Mucosa of rectum (tissue), 2 donors: ENCODE data around the gene GPR17.

ENCODE experiments used
- H3K27ac ChIP-seq, 2 donors: one replicate each; pipeline ENCODE4 v1.7.0; 2013; ENCODE audit warnings: inconsistent platforms in 2 of 2, low read depth in 2 of 2, low read length in 2 of 2
- H3K27me3 ChIP-seq, 2 donors: one replicate each; pipeline ENCODE4 v1.7.0; 2013; ENCODE audit warnings: low read length in 2 of 2; ENCODE audit not compliant: control insufficient read depth in 2 of 2, insufficient read depth in 2 of 2
- H3K36me3 ChIP-seq, 2 donors: one replicate each; pipeline ENCODE4 v1.7.0; 2013; ENCODE audit warnings: low read length in 2 of 2; ENCODE audit not compliant: control insufficient read depth in 2 of 2, insufficient read depth in 2 of 2
- H3K4me1 ChIP-seq, 2 donors: one replicate each; pipeline ENCODE4 v1.7.0; 2013; ENCODE audit warnings: low read length in 2 of 2, mild to moderate bottlenecking in 1 of 2; ENCODE audit not compliant: control insufficient read depth in 2 of 2, insufficient read depth in 2 of 2
- H3K4me3 ChIP-seq, 2 donors: one replicate each; pipeline ENCODE4 v1.7.0; 2013; ENCODE audit warnings: low read length in 2 of 2
- H3K9ac ChIP-seq, 2 donors: one replicate each; pipeline ENCODE4 v1.7.0; 2013; ENCODE audit warnings: low read length in 2 of 2, low read depth in 1 of 2, mild to moderate bottlenecking in 1 of 2
- H3K9me3 ChIP-seq, 2 donors: one replicate each; pipeline ENCODE4 v1.7.0; 2013; ENCODE audit warnings: low read length in 2 of 2; ENCODE audit not compliant: control insufficient read depth in 2 of 2
- donor health status: healthy.
- donor health status: Normal muscosa, but diverticular disease.

GPR17 gene

DNA sequence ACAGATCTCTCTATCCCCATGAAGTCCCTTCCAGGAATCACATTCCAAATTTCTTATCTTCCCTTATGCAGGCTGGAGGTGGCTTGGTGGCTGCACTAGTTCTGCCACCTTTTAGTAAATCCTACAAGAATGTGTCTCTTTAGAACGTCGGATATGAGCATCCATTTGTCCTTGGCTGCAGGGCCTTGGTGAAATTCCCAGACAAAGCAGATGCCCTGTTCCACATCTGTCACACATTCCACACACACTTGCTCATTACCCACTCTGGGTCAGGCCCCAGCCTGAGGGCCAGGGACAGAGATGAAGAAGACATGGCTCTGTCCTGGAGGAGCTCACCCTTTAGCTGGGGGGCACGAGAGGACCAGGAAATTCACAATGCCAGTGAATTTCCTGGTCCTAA is 31.2 kb upstream of the GPR17 start:
- Histone ChIP-seq H3K9me3 (no peaks in the 10 kb centered on the region), H3K4me1 (no peaks in the 10 kb centered on the region), H3K4me3 (no peak overlapping the region), H3K9ac (no peak overlapping the region), H3K27me3 (no peaks in the 10 kb centered on the region), H3K36me3 (peaks cover 34 to 36% of the 10 kb centered on the region in 2 donors), H3K27ac (no peak overlapping the region)

DNA sequence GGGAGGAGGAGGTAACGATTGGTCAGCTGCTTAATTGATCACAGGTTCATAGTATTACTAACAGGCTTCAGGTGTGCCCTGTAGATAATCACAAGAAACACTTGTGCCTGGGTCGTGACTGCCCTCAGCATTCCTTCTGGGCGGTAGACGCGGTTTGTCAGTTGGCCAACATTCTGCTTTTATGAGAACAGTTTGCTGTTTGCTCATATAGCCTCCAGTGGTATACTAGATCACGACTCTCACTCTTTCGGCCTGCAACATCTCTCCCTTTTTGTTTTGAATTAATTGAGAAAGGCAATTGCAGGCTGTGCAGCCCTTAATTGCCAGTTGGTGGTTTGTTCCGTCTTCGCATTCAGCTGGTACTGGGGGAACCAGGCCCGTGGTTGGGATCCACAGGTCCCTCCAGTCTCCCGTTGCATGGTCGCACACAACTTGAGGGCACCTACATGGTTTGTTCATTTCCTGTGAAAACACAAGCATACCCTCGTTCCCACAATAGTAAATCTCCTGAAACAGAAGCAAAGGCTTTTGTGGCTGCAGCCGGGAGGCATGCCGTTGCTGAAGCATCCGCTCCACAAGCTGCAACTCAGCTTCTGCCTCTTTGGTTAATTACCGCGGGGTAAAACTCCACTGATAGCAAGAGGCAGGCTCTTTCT is 30.3 kb upstream of the GPR17 start:
- Histone ChIP-seq H3K4me3 (no peak overlapping the region), H3K9ac (no peak overlapping the region), H3K4me1 (no peaks in the 10 kb centered on the region), H3K36me3 (peaks cover 25 to 32% of the 10 kb centered on the region in 2 donors), H3K27ac (no peak overlapping the region), H3K9me3 (no peaks in the 10 kb centered on the region), H3K27me3 (no peaks in the 10 kb centered on the region)

DNA sequence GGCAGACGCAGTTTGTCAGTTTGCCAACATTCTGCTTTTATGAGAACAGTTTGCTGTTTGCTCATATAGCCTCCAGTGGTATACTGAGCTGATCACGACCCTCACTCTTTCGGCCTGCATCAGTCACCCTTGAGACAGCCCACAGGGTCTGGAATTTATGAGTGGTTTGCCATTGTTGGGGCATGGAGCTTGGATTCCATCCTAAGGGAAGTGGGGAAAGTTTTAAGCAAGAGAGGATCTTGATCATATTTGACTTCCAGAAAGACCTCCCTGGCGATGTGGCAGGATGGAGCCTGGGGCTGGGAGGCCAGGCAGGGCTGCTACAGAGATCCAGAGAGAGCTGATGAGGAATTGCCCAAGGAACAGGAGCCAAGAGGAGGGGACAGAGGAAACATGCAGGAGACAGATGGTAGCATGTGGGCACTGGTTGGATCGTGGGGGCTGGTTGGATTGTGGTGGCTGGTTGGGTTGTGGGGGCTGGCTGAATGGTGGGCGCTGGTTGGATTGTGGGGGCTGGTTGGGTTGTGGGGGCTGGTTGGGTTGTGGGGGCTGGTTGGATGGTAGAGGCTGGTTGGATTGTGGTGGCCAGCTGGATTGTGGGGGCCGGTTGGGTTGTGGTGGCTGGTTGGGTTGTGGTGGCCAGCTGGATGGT is 27.3 kb upstream of the GPR17 start:
- H3K9me3 ChIP-seq = no peaks in the 10 kb centered on the region
- H3K9ac ChIP-seq = no peak overlapping the region
- no peaks in the 10 kb centered on the region for H3K4me1 ChIP-seq
- H3K4me3 ChIP-seq = no peak overlapping the region
- H3K27me3 ChIP-seq = no peaks in the 10 kb centered on the region
- H3K36me3 ChIP-seq = peaks cover 25 to 29% of the 10 kb centered on the region in 2 donors
- no peak overlapping the region for H3K27ac ChIP-seq

DNA sequence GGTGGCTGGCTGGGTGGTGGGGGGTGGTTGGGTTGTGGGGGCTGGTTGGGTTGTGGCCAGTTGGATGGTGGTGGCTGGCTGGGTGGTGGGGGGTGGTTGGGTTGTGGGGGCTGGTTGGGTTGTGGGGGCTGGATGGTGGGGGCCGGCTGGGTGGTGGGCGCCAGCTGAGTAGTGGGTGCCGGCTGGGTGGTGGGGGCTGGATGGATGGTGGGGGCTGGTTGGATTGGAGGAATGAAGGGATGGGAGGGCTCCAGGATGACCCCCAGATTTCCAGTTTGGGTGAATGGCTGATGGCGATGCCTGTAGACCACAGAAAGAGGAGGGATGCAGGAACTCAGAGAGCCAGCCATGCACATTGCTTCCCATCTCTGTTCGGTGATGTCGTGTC is 26.8 kb upstream of the GPR17 start:
- H3K9me3 ChIP-seq = no peaks in the 10 kb centered on the region
- H3K27me3 ChIP-seq = no peaks in the 10 kb centered on the region
- no peaks in the 10 kb centered on the region for H3K4me1 ChIP-seq
- H3K27ac ChIP-seq = no peak overlapping the region
- H3K36me3 ChIP-seq = peaks cover 23 to 29% of the 10 kb centered on the region in 2 donors
- H3K4me3 ChIP-seq = no peak overlapping the region
- no peak overlapping the region for H3K9ac ChIP-seq

DNA sequence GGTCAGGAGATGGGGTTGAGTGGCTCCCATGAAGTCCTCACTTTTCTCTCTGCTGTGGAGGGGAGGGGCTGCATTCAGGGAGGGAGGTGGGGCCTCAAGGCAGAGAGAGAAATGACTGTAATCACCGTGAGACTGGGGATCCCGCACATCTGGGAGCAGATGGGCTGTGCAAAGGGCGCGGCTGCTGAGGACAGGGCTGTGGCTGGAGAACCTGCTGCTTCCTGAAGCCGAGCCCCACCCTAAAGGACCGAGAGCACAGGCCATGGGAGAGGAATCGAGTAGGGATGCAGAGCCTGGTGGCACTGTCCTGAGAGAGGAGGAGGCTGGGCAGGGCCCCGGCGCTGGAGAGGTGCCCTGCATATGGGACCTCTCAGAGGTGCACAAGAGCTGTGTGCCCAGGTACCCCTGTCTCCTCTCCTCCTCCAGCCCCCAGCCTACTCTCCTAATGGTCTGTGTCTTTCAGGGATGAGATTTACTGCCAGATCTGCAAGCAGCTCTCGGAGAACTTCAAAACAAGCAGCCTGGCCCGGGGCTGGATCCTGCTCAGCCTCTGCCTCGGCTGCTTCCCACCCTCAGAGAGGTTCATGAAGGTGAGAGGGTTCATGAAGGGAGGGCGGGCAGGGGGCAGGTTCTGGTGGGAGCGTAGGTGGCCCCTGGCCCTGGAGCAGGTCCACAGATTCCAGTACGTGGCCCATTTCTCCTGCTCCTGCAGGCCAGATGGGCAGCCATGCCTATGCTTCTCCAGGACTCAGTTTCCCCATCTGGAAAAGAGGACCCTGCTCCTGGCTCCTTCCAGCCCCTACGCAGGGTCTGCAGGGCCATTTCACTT is 25.9 kb upstream of the GPR17 start:
- H3K4me3 ChIP-seq = no peak overlapping the region
- no peak overlapping the region for H3K9ac ChIP-seq
- no peaks in the 10 kb centered on the region for H3K9me3 ChIP-seq
- peaks cover 18 to 35% of the 10 kb centered on the region in 2 donors for H3K36me3 ChIP-seq
- no peaks in the 10 kb centered on the region for H3K4me1 ChIP-seq
- H3K27ac ChIP-seq = no peak overlapping the region
- no peaks in the 10 kb centered on the region for H3K27me3 ChIP-seq

DNA sequence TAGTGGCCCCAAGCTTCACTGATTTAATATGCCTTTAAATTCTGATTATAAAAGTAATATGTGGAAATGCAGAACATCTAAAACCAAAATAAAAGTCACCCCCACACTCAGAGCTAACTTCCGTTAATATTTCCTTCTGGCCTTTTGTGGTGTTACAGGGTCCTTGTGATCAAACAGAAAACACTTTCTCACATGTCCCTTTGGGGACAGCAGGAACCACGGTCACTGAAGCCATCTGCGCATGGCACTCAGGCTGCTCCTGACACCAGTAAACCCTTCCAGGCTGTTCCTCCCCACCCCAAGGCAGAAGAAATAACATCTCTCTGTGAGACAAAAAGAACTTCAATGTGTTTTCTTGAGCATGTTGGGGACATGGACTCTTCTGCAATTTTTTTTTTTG is 25.1 kb upstream of the GPR17 start:
- no peaks in the 10 kb centered on the region for H3K9me3 ChIP-seq
- no peaks in the 10 kb centered on the region for H3K4me1 ChIP-seq
- no peak overlapping the region for H3K9ac ChIP-seq
- peaks cover 18 to 36% of the 10 kb centered on the region in 2 donors for H3K36me3 ChIP-seq
- H3K27ac ChIP-seq = no peak overlapping the region
- H3K4me3 ChIP-seq = no peak overlapping the region
- H3K27me3 ChIP-seq = no peaks in the 10 kb centered on the region

DNA sequence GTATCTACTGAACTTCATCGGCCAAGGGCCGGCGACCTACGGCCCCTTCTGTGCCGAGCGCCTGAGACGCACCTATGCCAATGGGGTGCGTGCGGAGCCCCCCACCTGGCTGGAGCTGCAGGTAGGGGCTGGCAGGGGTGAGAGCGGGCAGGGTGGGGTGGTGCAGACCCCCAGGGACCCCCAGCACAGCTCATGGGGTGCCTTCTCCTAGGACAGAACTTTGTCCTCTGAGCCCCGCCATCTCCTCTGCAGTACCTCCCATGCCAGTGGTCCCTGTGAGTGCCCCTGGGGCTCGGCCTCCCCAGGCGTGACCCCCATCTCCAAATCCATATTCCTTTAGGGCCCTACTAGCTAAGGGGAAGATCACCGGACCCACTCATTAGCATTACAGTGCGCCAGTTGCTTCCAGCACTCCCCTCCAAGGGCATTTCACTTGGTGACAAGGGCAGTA is 23.9 kb upstream of the GPR17 start:
- H3K4me1 ChIP-seq = no peaks in the 10 kb centered on the region
- H3K27me3 ChIP-seq = no peaks in the 10 kb centered on the region
- peaks cover 22 to 36% of the 10 kb centered on the region in 2 donors for H3K36me3 ChIP-seq
- no peak overlapping the region for H3K27ac ChIP-seq
- H3K4me3 ChIP-seq = no peak overlapping the region
- no peak overlapping the region for H3K9ac ChIP-seq
- H3K9me3 ChIP-seq = no peaks in the 10 kb centered on the region

DNA sequence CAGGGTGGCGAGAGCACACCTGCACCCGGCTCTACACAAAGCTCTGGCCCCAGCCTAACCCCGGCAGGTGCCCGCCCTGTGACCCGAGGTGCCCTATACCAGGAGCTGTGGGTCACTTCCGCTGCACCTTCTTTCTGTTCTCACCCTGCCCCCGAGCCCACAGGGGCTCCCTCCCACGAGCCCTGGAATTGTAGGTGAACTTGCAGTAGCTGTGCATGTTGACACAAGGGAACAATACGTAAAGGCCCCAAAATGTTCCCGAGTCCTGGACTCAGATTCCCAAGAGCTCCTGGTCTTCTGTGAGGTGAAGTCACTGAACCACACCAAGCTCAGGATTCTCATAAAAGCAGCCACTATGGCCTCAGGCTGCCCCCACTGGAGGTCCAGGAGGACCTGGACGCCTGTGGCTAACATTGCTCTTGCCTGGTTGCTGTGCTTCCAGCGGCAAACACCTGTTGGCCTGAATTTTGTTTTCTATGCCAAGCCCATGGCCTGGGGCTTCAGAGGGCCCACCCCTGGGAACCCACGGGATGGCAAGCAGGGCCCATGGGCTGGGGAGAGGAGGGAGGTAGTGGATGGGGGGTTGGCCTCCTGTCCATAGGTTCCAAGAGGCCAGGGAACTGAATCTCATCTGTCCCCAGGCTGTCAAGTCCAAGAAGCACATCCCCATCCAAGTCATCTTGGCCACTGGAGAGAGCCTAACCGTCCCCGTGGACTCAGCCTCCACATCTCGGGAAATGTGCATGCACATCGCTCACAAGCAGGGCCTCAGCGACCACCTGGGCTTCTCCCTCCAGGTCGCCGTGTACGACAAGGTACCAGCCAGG is 23.2 kb upstream of the GPR17 start:
- no peaks in the 10 kb centered on the region for H3K27me3 ChIP-seq
- no peaks in the 10 kb centered on the region for H3K4me1 ChIP-seq
- H3K4me3 ChIP-seq = no peak overlapping the region
- peaks cover 22 to 37% of the 10 kb centered on the region in 2 donors for H3K36me3 ChIP-seq
- no peaks in the 10 kb centered on the region for H3K9me3 ChIP-seq
- no peak overlapping the region for H3K9ac ChIP-seq
- no peak overlapping the region for H3K27ac ChIP-seq

DNA sequence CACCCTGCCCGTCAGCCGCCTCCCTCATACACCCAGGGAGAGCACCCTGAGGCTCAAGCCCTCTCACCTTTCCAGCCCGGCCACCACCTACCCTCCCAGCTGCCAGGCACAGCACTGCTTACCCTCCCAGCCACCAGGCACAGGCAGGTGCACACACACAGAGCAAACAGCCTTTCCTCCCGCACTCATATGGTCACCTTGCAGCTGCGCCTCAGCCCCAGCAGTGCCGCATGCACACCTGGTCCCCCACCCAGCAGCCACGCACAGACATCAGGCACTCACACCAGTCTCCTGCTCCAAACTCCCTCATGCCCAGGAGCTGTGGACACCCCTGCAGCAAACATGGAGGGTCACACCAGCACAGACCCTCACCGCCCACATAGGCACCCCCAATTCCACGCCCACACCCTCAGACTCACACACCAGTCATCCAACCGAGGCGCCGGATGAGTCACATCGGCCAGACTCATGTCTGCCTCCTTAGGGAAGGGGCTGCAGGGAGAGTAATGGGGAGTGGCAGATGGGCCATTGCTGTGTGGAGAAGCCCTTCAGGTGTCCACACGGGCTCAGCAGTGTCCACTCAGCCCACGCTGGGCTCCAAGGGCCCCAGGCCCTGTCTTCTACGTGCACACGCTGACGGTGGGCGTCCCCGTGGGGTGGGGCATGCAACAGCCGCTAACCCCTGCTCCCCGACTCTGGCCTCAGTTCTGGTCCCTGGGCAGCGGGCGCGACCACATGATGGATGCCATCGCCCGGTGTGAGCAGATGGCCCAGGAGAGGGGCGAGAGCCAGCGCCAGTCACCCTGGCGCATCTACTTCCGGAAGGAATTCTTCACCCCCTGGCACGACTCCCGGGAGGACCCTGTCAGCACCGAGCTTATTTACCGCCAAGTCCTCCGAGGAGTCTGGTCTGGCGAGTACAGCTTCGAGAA is 22.3 kb upstream of the GPR17 start:
- Histone ChIP-seq H3K4me1 (no peaks in the 10 kb centered on the region), H3K27ac (no peak overlapping the region), H3K9ac (no peak overlapping the region), H3K36me3 (peaks cover 22 to 39% of the 10 kb centered on the region in 2 donors), H3K9me3 (no peaks in the 10 kb centered on the region), H3K27me3 (no peaks in the 10 kb centered on the region), H3K4me3 (no peak overlapping the region)
